Nephron (organoid): ENCODE measurements around the gene FGFBP1.

Source experiments
- H3K27ac Mint-ChIP-seq, 3 experiments: 2 replicates each; pipeline ENCODE4 v1.8.0; 2020; ENCODE audit warnings: mixed read lengths in 3 of 3, mild to moderate bottlenecking in 2 of 3, moderate library complexity in 1 of 3
- H3K27me3 Mint-ChIP-seq: 2 replicates; pipeline ENCODE4 v1.8.0; 2021; ENCODE audit warnings: low read depth, mild to moderate bottlenecking, moderate library complexity, mixed read lengths
- H3K36me3 Mint-ChIP-seq: 2 replicates; pipeline ENCODE4 v1.8.0; 2020; ENCODE audit warnings: low read depth, mixed read lengths
- H3K4me1 Mint-ChIP-seq: 2 replicates; pipeline ENCODE4 v1.8.0; 2020; ENCODE audit warnings: mixed read lengths
- H3K4me3 Mint-ChIP-seq, 3 experiments: 2 replicates each; pipeline ENCODE4 v1.8.0; 2020; ENCODE audit warnings: mild to moderate bottlenecking in 3 of 3, mixed read lengths in 3 of 3, moderate library complexity in 2 of 3
- H3K9me3 Mint-ChIP-seq: 2 replicates; pipeline ENCODE4 v1.8.0; 2020; ENCODE audit warnings: mixed read lengths
- CTCF ChIP-seq, 3 experiments: fragments of 200-600 bp; sonication (generic); IDR thresholded peaks; one replicate each; pipeline ENCODE4 v1.5.0; 2021; ENCODE audit warnings: antibody characterized with exemption in 3 of 3; ENCODE audit not compliant: unreplicated experiment in 3 of 3

FGFBP1 gene

DNA sequence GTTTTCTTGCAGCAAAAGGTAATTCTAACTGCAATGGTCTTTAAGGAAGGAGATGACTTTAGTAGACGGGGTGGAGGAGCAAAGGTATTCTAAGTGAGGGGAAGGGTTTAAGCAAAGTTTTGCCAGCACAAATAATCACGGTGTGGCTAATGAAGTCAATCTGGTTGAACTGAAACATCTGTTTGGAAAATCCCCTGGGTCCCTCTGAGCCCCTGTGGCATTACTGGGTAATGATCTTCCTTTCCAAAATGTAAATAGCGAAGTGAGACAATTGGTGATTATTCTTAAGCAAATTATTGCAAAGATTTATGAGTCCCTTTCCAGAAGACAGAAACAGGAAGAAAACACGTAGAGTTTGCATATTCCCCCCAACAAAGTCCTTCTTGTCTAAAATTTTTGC lies 47.2 kb downstream of the FGFBP1 start:
- Mint-ChIP-seq H3K9me3 (no peaks in the 10 kb centered on the region), H3K27me3 (peaks cover 4% of the 10 kb centered on the region), H3K4me3 (no peak overlapping the region), H3K36me3 (no peaks in the 10 kb centered on the region), H3K27ac (no peak overlapping the region), H3K4me1 (peaks cover 4% of the 10 kb centered on the region)
- TF ChIP-seq CTCF (IDR thresholded peaks at IDR 0.05; ENCODE audit: unreplicated experiment in 3 of 3), result no peak

- no peak overlapping the region for H3K27ac Mint-ChIP-seq
- no peaks in the 10 kb centered on the region for H3K9me3 Mint-ChIP-seq
- TF ChIP-seq CTCF (IDR thresholded peaks at IDR 0.05; ENCODE audit: unreplicated experiment in 3 of 3), result no peak
- peaks cover 4% of the 10 kb centered on the region for H3K4me1 Mint-ChIP-seq
- peaks cover 4% of the 10 kb centered on the region for H3K27me3 Mint-ChIP-seq
- no peak overlapping the region for H3K4me3 Mint-ChIP-seq
- no peaks in the 10 kb centered on the region for H3K36me3 Mint-ChIP-seq
These were observed 48.2 kb downstream of the FGFBP1 start for GRCh38 chr4:15890246-15890829.

DNA sequence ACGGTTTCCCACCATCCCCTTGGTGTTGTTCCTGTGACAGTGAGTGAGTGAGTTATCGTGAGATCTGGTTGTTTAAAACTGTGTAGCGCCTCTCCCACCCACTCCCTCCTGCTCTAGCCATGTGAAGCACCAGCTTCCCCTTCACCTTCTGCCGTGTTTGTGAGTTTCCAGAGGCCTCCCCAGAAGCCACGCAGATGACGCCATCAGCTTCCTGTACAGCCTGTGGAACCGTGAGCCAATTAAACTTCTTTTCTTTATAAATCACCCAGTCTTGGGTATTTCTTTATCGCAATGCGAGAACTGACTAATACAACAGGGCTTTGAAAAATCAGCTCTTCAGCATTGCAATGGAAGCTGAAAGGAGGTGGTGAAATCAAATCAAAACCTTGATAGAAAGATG lies 50.0 kb downstream of the FGFBP1 start:
- no peaks in the 10 kb centered on the region for H3K36me3 Mint-ChIP-seq
- H3K27ac Mint-ChIP-seq, result no peak overlapping the region
- no peaks in the 10 kb centered on the region for H3K9me3 Mint-ChIP-seq
- no peak overlapping the region for H3K4me3 Mint-ChIP-seq
- TF ChIP-seq CTCF (IDR thresholded peaks at IDR 0.05; ENCODE audit: unreplicated experiment in 3 of 3), result no peak
- H3K27me3 Mint-ChIP-seq, result peaks cover 7% of the 10 kb centered on the region
- H3K4me1 Mint-ChIP-seq, result peaks cover 4% of the 10 kb centered on the region
